Suppressor macrophage treated with lipopolysaccharide for 1 hour (primary cell): Measurements from ENCODE around the gene NLRP1.

Experiments
- DNase-seq, 3 donors: peaks; one replicate each; pipeline ENCODE4 v3.0.0-alpha.2; 2020 to 2022

Gene NLRP1

DNA sequence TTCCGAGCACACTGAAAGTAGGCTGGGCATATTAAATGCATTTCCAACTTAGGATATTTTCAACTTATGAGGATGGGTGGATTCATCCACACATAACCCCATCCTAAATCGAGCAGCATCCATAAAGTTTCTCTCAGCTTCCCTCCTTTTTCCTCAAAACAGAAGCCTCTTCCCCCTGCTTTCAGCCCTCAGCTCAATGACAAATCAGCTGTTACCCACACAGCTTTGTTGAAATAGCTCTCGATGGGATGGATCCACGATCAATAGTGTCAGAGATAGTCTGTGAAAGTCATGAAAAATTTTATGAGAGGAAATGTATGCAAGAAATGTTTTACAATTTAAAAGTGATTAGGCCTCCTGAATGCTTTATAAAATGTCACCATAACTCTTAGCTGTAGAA is 118.0 kb downstream of the NLRP1 start:
- DNase-seq: no peak

GRCh38 chr17:5464717-5465507 is 119.4 kb downstream of the NLRP1 start:
- DNase-seq: no peak
